Urinary bladder (tissue), 4 donors: ENCODE measurements around the gene NOXA1. TPM values are rescaled to one million over a fixed set of nuclear protein-coding genes. Genes with fewer than 3 reads are reported as not detected.
A peak's percentile ranks its signal among the peaks of the same experiment; 100 is the strongest.

Experiments used
- DNase-seq: peaks from one replicate; pipeline ENCODE4 v3.0.0-alpha.2; 2015; ENCODE audit errors: extremely low spot score
- H3K27ac ChIP-seq: one replicate; pipeline ENCODE4 v1.5.1; 2013; ENCODE audit warnings: low read depth, mild to moderate bottlenecking, moderate library complexity
- H3K36me3 ChIP-seq: one replicate; pipeline ENCODE4 v1.6.1; 2013; ENCODE audit warnings: mild to moderate bottlenecking, moderate library complexity; ENCODE audit not compliant: insufficient read depth
- H3K4me1 ChIP-seq: one replicate; pipeline ENCODE4 v1.6.1; 2013; ENCODE audit warnings: mild to moderate bottlenecking, moderate library complexity; ENCODE audit not compliant: insufficient read depth
- H3K4me3 ChIP-seq: one replicate; pipeline ENCODE4 v1.5.1; 2013; ENCODE audit warnings: low read depth, low read length
- WGBS: extraction: QIAGEN DNeasy Blood & Tissue Kit; methylation state at CpG from one replicate; pipeline ENCODE4 v1.1.7; 2013; 5-methylcytosine and 5-hydroxymethylcytosine counted together
- polyA plus RNA-seq: library from polyadenylated mRNA; stranded (reverse); fragments of 200-250 nt; gene quantifications from one replicate; pipeline ENCODE4 v1.2.3, GENCODE V29; 2013
- total RNA-seq: library from RNA; depleted of rRNA; stranded (reverse); fragments of >200 nt; gene quantifications from one replicate; pipeline ENCODE4 v1.2.3, GENCODE V29; 2014
- donor health status: healthy with polysubstance abuse.
- donor health status: healthy.

The NOXA1 gene
- total and polyA plus RNA-seq, 2 donors: 0.90 to 3.0 TPM

GRCh38 chr9:137416563-137417151, 6.5 kb upstream of the NOXA1 start:
- WGBS: 94% methylated on average over 45 of the region's 45 CpGs
- DNase-seq: no peak

GRCh38 chr9:137417161-137418021, 5.8 kb upstream of the NOXA1 start:
- DNase-seq: no peak
- WGBS: 92% methylated on average over 99 of the region's 99 CpGs
- no peak overlapping the region for H3K4me3 ChIP-seq

More at GRCh38 chr9:137416563-137417151, 6.5 kb upstream of the NOXA1 start:
- no peaks in the 10 kb centered on the region for H3K4me1 ChIP-seq
- no peak overlapping the region for H3K4me3 ChIP-seq
- H3K36me3 ChIP-seq: no peaks in the 10 kb centered on the region
- no peak overlapping the region for H3K27ac ChIP-seq

DNA sequence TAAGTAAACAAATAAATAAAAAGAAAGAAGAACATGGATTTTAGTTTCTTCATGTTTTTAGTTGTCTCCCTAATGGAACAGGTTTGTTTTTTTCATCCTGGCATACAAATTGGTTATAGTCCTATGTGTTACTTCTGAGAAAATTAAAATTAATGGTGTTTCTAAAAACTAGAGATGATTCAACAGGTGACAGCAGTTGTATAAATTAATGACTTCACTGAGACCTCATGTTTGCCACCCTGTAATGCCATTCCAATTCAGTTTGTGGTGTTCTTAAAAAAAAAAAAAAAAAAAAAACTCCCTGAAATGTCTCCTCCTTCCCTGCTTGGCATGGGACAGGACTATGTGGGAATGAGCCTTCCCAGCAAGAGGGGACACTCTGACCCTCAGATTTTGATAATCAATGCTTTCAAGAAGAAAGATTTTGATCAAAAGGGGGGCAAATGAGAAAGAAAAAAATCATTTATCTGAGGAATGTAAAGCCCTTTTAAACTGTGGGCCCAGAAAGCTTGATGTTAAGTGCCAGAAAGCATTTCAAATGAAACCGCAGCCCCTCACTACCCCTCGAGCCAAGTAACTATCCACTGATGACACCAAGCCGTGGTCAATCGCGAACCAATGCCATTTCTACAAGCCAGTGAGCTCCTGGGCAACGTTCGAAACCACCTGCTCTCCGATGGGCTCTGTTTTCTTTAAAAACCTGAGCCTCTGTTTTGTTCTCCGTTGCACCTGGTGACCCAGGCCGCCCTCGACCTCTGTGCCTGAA, 1.2 kb upstream of the NOXA1 start:
- 3% methylated on average over 11 of the region's 11 CpGs for WGBS
- H3K4me3 ChIP-seq: peak overlapping the region; percentile 97
- no peaks in the 10 kb centered on the region for H3K36me3 ChIP-seq
- no peak for DNase-seq
- H3K27ac ChIP-seq: no peak overlapping the region
- no peaks in the 10 kb centered on the region for H3K4me1 ChIP-seq

More at GRCh38 chr9:137417161-137418021, 5.8 kb upstream of the NOXA1 start:
- Histone ChIP-seq H3K4me1 (no peaks in the 10 kb centered on the region), H3K27ac (no peak overlapping the region), H3K36me3 (no peaks in the 10 kb centered on the region)

DNA sequence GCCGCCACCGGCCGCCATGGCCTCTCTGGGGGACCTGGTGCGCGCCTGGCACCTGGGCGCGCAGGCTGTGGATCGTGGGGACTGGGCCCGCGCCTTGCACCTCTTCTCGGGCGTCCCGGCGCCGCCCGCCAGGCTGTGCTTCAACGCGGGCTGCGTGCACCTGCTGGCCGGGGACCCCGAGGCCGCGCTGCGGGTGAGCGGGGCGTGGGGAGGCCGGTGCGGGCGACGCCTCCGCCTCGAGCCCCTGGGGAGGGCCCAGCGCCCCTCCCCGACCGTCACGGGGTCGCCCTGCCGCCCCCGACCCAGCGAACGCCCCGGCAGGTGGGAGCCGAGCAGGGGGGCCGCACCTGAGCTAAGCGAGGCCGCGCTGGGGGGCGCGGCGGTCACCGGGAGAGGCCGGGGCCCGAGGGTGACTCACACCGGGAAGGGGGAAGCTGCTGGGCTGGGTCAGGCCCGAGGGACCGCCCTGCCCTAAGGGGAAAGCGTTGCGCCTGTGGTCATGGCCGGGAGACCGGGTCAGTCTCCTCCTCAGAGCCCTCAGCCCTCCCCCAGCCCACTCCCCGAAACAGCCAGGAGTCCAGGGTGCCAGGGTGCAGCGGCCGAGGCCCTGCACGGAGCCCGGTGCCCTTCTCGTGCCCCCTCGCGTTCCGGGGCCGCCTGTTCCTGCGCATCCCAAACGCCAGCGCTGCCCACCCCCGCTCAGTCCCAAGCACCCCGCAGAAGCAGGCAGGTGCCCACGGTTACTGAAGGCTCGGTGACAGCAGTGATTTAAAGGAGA, 510 bp downstream of the NOXA1 start:
- Histone ChIP-seq H3K4me1 (no peaks in the 10 kb centered on the region), H3K4me3 (peak overlapping the region; percentile 97), H3K27ac (peak overlapping the region; percentile 68), H3K36me3 (no peaks in the 10 kb centered on the region)
- DNase-seq: no peak
- 14% methylated on average over 77 of the region's 77 CpGs for WGBS

GRCh38 chr9:137426018-137426681, 3.0 kb downstream of the NOXA1 start:
- no peaks in the 10 kb centered on the region for H3K36me3 ChIP-seq
- H3K27ac ChIP-seq: no peak overlapping the region
- DNase-seq: no peak
- 83% methylated on average over 18 of the region's 18 CpGs for WGBS
- peaks cover 1% of the 10 kb centered on the region for H3K4me1 ChIP-seq
- no peak overlapping the region for H3K4me3 ChIP-seq

DNA sequence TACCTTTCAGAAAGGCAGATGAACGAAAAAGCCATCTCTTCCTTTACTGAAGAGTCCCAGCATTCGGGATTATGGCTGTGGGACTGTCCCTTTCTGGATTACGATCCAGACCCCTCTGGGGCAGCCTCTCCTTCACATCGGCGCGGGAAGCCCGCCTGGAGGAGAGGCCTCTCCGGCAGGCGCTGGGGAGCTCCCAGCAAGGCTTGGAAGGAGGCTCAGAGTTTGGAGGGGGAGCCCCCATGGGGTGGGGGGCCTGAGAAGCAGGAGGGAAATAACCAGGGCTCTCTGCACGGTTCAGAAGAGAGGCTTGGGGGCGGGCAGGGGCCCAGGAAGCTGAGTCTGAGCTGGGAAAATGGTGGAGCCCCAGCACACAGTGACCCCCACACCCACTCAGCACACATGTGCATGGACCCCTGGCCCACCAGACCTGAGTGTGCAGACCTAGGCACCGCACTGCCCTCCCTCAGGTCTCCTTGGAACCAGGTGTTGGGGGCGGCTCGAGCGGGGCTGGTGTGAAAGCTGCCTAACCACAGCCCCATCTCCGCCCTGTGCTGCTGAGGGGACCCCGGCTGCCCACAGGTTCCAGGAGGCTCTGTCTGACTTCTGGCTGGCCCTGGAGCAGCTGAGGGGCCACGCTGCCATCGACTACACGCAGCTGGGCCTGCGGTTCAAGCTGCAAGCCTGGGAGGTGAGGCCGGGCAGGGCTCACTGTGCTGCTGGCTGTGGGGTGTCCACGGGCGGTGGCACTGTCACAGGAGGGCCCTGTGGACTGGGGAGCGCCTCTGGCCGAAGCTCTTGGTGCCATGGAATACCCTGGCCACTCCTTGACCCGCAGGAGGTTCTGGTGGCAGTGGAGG, 4.5 kb downstream of the NOXA1 start:
- Histone ChIP-seq H3K27ac (no peak overlapping the region), H3K4me1 (peaks cover 1% of the 10 kb centered on the region), H3K36me3 (no peaks in the 10 kb centered on the region), H3K4me3 (no peak overlapping the region)
- no peak for DNase-seq
- WGBS: 80% methylated on average over 27 of the region's 27 CpGs

GRCh38 chr9:137428311-137428630, 5.1 kb downstream of the NOXA1 start:
- no peak overlapping the region for H3K27ac ChIP-seq
- no peak for DNase-seq
- H3K36me3 ChIP-seq: no peaks in the 10 kb centered on the region
- H3K4me1 ChIP-seq: peaks cover 1% of the 10 kb centered on the region
- H3K4me3 ChIP-seq: no peak overlapping the region
- 77% methylated on average over 6 of the region's 6 CpGs for WGBS

- Histone ChIP-seq H3K36me3 (no peaks in the 10 kb centered on the region), H3K4me3 (no peak overlapping the region), H3K27ac (no peak overlapping the region), H3K4me1 (peaks cover 1% of the 10 kb centered on the region)
- no peak for DNase-seq
- WGBS: 81% methylated on average over 27 of the region's 27 CpGs
These were observed 5.8 kb downstream of the NOXA1 start for GRCh38 chr9:137428841-137429545.

DNA sequence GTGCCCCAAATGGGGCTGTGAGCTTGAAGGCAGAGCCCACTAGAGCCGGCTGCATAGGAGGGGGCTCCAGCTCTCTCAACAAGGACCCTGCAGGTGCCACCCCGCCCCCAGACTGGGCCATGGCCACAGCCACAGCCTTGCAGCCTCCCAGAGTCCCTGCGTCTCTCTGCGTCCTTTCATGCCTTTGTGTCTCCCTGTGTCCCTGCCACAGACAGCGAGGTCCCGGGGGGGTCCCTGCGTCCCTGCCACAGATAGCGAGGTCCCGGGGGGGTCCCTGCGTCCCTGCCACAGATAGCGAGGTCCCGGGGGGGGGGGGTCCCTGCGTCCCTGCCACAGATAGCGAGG, 6.3 kb downstream of the NOXA1 start:
- H3K4me3 ChIP-seq: no peak overlapping the region
- peaks cover 1% of the 10 kb centered on the region for H3K4me1 ChIP-seq
- H3K36me3 ChIP-seq: no peaks in the 10 kb centered on the region
- 90% methylated on average over 14 of the region's 14 CpGs for WGBS
- no peak for DNase-seq
- H3K27ac ChIP-seq: no peak overlapping the region

GRCh38 chr9:137429974-137430722, 7.0 kb downstream of the NOXA1 start:
- no peak overlapping the region for H3K27ac ChIP-seq
- WGBS: 57% methylated on average over 34 of the region's 34 CpGs
- no peak for DNase-seq
- H3K4me3 ChIP-seq: no peak overlapping the region
- no peaks in the 10 kb centered on the region for H3K36me3 ChIP-seq
- H3K4me1 ChIP-seq: peaks cover 1% of the 10 kb centered on the region

- 80% methylated on average over 27 of the region's 27 CpGs for WGBS
- H3K4me1 ChIP-seq: peaks cover 1% of the 10 kb centered on the region
These were observed 7.7 kb downstream of the NOXA1 start for GRCh38 chr9:137430723-137431415.

More at GRCh38 chr9:137430723-137431415, 7.7 kb downstream of the NOXA1 start:
- DNase-seq: no peak
- Histone ChIP-seq H3K36me3 (no peaks in the 10 kb centered on the region), H3K27ac (no peak overlapping the region), H3K4me3 (no peak overlapping the region)
